Measurements from ENCODE around the gene REEP1.

REEP1 gene

DNA sequence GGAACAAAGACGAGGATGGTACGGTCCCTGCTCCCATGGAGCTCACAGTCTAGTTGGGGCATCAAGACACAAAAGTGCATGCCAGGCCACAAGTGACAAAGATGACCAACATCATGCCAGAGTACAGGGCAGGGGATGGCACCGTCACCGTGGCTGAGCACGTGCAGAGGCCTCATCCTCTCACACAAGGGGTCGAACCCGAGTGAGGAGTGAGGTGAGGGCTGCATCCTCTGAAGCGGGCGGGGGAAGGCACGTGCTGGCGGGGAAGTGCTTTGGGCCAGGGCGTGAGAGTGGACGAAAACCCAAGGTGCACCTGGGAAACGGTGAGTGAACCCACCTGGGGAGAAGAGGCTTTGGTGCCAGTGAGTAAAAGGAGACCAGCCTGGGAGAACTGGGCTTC lies 97.2 kb downstream of the REEP1 start:
- TF ChIP-seq GATA3 (IDR thresholded peaks at IDR 0.05; ENCODE audit: low read depth, low read length) = no peak
- TF ChIP-seq GATA2 (IDR thresholded peaks at IDR 0.05; ENCODE audit: low read depth, low read length) = no peak

DNA sequence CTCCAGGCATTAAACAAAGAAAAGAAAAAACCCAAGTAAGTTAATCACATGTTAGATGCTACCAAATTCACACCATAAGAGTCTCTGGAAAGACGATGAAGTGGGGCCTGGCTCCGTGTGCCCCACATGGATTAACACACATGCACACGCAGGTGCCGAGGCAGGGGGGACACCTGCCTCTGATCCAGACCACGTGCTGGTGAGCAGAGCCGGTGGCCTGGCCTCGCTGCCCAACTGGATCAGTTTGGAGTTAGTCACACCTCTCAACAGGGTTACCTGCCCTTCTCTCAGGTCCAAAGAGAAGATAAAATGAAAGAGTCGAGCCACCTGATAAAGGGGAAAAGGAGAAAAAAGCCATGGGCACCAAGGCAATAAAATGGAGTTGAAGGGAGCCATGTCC lies 97.7 kb downstream of the REEP1 start:
- TF ChIP-seq GATA3 (IDR thresholded peaks at IDR 0.05; ENCODE audit: low read depth, low read length) (no peak), GATA2 (IDR thresholded peaks at IDR 0.05; ENCODE audit: low read depth, low read length) (no peak)

DNA sequence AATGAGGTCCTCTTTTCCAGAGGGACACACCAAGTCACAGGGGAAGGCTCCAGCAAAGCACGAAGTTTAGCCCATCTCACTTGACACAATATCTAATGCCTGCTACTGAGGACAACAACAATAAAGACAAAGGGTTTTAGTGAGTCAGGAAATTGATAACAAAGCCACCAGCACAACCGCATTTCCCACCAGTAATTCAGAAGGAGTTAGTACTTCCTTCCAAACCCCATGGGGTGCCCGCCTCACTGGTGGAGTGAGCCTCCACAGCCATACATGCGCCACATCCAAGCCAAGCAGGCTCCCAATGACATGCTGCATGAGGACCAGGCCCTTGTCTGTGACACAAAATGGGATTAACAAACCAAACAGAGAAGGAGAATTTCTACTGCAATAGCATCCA lies 98.1 kb downstream of the REEP1 start:
- TF ChIP-seq GATA2 (IDR thresholded peaks at IDR 0.05; ENCODE audit: low read depth, low read length) (no peak), GATA3 (IDR thresholded peaks at IDR 0.05; ENCODE audit: low read depth, low read length) (no peak)

DNA sequence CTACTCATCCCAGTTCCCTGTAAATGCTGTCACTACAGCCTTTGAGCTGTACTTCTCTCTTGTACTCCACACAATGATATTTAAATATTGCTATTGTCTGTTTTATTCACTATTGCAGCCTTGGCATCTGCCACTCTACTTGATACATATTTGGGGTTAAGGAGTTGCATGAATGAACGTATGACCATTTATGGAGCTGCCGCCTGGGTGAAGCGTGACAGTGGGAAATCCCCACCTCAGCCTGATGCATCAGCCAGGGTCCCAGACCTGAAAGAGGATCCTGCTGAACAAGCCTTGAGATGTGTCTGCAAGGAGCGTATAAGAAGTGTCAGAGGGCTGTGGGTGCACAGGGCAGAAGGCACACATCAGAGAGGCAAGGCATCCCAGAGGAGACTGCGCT lies 99.1 kb downstream of the REEP1 start:
- TF ChIP-seq GATA2 (IDR thresholded peaks at IDR 0.05; ENCODE audit: low read depth, low read length) = no peak
- no peak for TF ChIP-seq GATA3 (IDR thresholded peaks at IDR 0.05; ENCODE audit: low read depth, low read length)

DNA sequence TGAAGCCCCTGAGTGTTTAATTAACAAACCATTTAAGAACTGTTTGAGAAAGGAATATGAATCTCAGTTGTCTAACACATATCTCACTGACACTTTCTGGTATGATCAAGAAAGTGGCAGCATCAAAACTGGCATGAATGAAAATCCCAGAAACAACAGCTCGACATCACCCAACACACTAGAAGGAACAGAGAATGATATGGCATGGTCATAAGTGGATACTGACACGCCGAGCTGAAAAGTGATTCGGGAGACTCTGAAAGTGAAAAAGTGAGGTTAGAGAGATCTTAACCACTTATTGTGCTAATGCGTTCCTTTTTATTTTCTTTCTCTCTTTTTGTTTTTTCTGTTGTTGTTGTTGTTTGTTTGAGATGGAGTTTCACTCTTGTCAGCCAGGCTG lies 100.3 kb downstream of the REEP1 start:
- TF ChIP-seq GATA3 (IDR thresholded peaks at IDR 0.05; ENCODE audit: low read depth, low read length) = no peak
- TF ChIP-seq GATA2 (IDR thresholded peaks at IDR 0.05; ENCODE audit: low read depth, low read length) = no peak

DNA sequence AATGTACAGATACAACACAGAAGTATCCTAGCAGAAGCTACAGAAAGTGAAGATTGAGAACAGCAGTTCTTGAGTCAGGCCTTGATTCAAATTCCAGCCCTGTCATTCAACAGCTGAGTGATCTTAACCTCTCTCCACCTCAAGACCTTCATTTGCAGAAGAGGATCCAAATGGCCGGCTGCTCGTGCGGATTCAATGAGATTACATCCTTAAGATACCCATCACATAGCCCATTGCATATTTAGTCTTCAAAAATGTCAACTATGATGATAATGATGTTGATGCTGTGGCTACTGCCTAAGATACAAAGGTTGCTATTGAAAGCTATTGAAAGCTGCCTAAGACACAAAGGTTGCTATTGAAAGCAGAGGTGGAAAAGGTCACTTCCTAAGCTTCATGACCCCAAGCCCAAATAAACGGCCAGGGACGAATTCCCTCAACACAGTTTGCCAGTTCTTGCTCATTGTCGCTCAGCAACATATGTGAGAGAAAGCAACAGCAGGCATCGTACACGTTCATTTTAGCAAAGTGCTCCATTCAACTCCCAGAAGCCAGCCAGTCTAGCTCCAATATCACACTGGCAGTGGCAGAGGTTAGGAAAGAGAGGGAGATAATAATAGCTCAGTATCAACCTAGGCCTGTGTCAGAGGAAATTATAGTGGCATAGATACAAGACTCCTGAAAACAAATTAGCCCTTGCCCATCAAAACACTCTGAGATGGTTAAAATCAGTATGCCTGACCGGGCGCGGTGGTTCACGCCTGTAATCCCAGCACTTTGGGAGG lies 102.0 kb downstream of the REEP1 start:
- no peak for TF ChIP-seq GATA3 (IDR thresholded peaks at IDR 0.05; ENCODE audit: low read depth, low read length)

DNA sequence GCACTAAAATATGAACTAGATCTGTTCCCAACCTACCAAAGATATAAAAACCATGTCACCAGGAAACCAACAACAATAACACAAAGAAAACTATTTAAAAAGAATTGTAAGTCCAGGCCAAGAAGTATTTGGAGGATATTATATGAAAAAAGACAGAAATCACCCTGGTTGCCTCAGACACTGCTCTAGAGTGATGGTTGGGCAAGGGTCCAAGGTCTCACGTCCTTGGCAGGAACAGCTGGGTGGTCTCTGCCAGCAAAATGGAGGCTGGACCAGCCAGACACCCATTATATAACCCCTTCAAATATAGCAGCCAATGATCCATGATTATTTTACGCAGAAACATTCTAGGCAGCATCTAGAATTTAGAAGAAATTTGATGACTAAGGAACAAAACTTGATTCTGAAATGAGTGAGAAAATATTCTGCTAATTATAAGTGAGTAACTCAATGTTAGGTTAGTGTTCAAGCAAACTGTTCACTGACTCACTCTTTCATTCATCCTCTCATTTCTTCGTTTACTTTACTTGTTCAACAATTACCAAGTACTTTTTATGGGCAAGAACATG lies 102.8 kb downstream of the REEP1 start:
- TF ChIP-seq GATA3 (IDR thresholded peaks at IDR 0.05; ENCODE audit: low read depth, low read length) = no peak

DNA sequence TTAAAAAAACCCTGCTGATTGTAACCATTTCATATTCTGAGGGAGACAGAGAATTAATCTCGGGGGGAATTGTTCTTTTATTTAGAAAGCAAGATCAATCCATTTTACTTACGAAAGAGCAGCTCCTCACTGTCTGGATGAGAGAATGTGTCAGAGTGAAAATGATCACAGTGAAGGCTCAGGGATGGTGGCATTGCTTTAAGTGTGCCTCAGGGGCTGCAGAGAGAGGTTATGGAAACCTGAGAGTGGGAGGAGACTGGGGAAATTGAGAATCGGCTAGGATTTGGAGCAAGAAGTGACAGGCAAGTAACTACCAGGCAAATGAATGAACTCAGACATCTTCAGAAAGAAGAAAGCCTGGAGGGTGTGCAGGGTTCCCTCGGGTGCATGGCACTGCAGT lies 104.0 kb downstream of the REEP1 start:
- TF ChIP-seq GATA3 (IDR thresholded peaks at IDR 0.05; ENCODE audit: low read depth, low read length) = no peak
- no peak for TF ChIP-seq GATA2 (IDR thresholded peaks at IDR 0.05; ENCODE audit: low read depth, low read length)

DNA sequence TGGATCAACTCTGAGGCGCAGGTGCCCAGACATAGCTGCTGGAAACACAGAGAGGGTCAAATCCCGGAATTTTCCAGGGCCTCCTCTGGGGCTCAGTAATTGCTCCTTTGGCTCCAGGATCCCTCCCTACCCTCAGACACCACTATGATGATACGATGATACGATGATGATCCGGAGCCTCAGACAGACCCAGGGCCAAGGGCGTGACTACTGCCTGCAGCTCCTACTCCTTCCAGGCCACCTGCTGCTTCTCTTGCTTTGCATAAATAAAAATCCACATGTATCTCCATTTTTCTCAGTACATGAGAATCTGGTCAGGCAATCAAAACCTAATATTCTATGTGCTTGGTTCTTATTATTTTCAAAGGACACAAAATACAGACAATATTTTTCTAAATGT lies 104.5 kb downstream of the REEP1 start:
- TF ChIP-seq GATA2 (IDR thresholded peaks at IDR 0.05; ENCODE audit: low read depth, low read length) = no peak
- no peak for TF ChIP-seq GATA3 (IDR thresholded peaks at IDR 0.05; ENCODE audit: low read depth, low read length)

DNA sequence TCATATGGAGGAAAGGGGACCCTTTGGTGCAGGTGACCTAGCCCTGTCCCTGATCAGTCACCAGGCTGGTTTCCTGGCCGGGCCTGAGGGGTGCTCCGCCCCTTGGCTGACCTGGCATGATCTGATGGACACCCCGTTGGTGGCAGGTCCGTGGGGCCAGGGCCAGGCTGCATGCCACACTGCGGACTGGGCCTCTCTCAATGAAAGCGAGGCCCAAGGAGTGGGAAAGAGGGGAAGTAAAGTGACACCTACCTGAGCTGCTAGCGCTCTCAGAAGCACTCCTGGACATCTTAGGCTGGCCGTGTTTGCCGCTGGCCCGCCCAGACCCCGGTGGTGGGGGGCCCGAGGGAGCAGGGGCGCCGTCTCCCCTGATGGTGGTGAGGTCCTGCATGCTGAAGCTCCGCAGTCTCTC lies 105.0 kb downstream of the REEP1 start:
- TF ChIP-seq GATA3 (IDR thresholded peaks at IDR 0.05; ENCODE audit: low read depth, low read length) (no peak), GATA2 (IDR thresholded peaks at IDR 0.05; ENCODE audit: low read depth, low read length) (no peak)

DNA sequence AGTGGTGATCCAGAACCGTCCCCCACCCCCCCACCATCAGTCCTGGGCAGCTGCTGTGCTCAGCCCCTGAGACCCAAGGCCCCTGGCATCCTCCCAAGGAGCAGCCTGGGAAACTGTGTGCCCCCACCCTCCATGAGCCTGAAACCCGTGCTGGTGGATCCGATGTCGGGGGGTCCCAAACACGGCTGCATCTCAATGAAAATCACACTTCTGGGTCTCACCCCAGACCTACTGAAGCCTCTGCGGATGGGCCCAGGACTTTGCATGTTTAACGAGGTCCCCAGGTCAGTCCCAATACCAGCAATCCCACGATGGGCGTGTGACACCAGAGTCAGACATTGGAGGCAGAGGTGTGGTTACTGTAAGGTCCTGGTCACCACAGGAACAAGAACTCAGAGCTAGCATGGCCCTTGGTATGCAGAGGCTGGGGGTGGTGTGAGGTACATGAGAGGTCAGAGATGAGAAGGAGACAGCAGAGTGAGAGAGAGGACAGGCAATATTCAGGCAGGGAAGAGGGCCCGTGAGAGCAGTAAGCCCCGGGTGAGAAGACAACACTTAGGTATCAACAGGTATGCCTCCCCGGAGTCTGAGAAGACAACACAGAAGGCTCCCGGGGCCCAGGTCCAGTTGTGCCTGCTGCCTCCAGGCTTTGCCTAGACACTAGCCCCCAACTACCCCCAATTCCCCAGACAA lies 105.6 kb downstream of the REEP1 start:
- TF ChIP-seq GATA2 (IDR thresholded peaks at IDR 0.05; ENCODE audit: low read depth, low read length) (no peak), GATA3 (IDR thresholded peaks at IDR 0.05; ENCODE audit: low read depth, low read length) (no peak)

DNA sequence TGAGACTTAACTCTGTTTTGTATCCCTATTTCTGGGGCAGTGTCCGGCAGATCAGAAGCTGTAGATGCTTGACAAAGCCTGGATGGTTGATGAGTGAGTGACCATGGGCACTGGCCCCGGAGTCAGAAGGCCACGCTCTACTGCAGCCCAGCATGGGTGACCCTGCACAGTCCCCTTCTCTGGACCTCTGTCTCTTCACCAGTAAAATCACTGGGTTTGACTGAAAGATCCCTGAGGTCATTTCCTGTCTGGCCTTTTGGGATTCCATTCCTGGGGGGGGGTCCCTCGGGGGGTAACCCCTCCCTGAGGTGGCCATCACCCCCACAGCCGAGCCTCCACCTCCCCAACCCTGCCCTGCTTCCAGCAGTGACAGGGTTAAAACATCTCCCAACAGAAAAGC lies 106.5 kb downstream of the REEP1 start:
- no peak for TF ChIP-seq GATA2 (IDR thresholded peaks at IDR 0.05; ENCODE audit: low read depth, low read length)
- TF ChIP-seq GATA3 (IDR thresholded peaks at IDR 0.05; ENCODE audit: low read depth, low read length) = no peak

DNA sequence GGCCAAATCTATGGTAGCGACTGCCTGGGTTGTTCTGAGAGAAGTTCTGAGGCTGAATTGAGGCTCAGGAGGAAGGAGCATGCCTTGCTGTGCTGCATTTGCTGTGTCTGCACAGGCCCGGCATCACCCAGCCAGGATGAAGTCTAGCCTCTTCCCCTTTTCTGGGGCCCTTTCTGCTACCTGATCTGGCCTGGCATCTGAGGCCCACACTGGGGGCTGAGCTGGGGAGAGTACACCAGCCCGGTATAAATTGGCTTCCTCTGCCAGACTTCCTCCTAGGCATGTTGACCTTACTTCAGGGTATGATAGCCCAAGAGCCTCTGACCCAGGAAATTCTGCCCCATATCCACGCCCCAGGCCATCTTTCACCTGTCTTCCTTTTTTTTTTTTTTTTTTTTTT lies 108.2 kb downstream of the REEP1 start:
- TF ChIP-seq GATA2 (IDR thresholded peaks at IDR 0.05; ENCODE audit: low read depth, low read length) (no peak), GATA3 (IDR thresholded peaks at IDR 0.05; ENCODE audit: low read depth, low read length) (no peak)

DNA sequence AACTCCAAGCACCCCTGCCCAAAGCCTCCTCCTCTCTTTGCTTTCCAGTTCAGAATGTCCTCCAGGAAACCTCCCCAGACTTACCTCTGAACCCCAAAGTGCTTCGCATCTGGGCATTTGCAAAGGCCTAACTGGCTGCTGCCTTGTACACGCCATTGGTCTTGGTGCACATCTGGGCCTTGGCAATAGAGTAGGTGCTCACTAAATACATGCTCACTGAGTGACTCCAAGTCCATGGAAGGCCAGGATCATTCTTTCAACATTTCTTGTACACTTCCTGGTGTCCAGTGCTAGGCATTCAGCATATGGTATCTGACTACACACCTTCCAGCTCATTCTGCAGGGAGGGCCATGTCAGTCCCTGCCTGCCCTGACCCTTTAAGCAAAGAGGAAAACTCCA lies 109.7 kb downstream of the REEP1 start:
- TF ChIP-seq GATA3 (IDR thresholded peaks at IDR 0.05; ENCODE audit: low read depth, low read length) (no peak), GATA2 (IDR thresholded peaks at IDR 0.05; ENCODE audit: low read depth, low read length) (no peak)

Data from SH-SY5Y (cell line).